GM19467 (cell line): ENCODE measurements around the gene HMCN1.
"Not testable (repeated sequence)": the region's sequence is repeated elsewhere in the genome, so short reads cannot be mapped to it uniquely, and the experiment has no call there.

ENCODE experiments used
- ATAC-seq: cut with Tn5 transposase; IDR thresholded peaks from one replicate; pipeline ENCODE4 v1.9.1; 2021; ENCODE audit warnings: mild to moderate bottlenecking, moderate library complexity; ENCODE audit not compliant: unreplicated experiment

HMCN1 gene

DNA sequence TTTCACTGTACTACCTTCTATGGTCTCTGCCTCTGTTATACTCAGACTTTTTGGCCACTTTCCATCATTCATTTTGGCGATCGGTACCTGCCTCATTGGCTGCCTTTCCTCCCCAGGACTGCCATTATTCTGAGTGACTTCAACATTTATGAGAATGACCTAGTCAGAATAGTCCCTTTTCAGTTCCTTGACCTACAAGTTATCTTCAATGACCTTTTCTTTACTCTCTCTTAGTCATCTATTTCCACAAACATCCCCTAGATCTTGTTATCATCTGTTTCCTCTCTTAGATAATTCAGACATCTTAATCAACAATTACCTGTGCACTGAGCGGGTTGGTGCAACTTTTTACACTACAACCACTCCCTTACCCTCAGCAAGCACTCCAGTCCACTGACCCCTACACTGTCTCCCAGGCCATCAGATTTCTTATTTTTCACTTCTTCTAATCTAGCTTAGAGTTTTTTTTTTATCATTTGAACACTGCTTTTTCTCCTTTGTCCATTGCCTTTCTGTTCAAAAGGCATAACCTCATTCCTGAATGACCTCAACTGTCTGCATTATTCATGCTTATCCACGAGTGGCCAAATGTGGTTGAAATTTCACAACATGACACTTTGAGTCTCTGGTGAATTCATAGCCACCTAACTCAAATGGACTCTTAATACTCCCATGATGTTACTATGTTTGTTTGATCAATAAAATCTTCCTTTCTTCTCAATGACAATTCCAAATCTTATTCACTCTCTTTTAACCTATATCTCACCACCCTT is 112.7 kb downstream of the HMCN1 start:
- ATAC-seq: no peak

- ATAC-seq: no peak
These were observed 114.8 kb downstream of the HMCN1 start for GRCh38 chr1:185849014-185849413.

DNA sequence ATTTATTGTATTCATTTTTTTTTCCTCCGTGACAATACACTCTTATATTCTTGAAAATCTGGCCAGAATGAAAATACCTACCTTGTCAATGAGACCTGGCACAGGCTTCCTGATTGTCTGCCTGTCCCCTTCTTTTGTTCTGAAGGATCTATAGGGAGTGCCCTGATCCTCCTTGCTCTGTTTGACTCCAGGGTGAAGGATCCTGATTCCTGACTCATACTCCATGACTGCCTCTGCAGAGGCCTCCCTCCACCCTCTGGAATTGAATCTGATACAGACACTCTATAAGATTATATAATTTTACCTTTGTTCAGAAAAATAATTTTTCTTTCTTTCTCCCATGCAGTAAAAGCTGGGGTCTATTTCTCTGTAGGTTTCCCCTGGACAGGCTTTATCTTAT is 116.2 kb downstream of the HMCN1 start:
- ATAC-seq: no peak

DNA sequence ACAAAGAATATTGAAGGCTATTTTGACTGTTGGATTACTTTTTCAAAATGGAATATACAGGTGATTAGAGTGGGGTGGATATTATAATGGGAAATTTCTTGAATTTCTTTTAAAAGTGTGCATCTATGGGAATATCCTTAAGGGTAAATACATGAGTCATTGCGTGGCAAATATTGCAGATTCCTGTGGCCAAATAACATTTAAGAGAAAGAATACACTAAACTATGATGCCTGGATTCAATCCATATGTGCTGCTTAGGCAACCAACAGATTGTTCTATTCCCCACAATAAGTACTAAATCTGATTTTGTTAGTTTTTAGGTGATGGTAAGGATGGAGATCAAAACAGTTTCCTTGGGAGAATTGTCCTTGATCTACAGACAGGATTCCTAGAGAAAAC is 119.5 kb downstream of the HMCN1 start:
- ATAC-seq: no peak

DNA sequence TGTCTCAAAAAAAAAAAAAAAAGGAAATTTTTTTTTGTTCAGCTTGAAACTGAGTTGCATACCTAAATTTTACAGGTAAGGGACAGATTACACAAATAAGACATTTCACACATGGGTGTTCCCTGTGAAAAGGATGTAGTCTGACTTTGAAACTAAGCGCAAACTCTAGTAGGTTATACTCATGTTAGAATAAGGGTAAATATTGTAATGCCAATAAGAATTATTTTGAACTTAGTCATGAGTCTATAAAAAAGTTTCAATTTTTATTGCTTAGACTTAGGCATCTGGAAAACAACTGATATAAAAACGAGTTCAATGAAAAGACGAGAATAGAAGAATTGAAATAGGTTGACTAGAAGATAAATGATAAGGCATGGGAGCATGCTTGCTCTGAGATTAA is 122.3 kb downstream of the HMCN1 start:
- ATAC-seq: no peak

- ATAC-seq: no peak
These were observed 123.3 kb downstream of the HMCN1 start for GRCh38 chr1:185857442-185857841.

- no peak for ATAC-seq
These were observed 126.1 kb downstream of the HMCN1 start for GRCh38 chr1:185860311-185860710.

GRCh38 chr1:185860859-185861258 is 126.7 kb downstream of the HMCN1 start:
- no peak for ATAC-seq

DNA sequence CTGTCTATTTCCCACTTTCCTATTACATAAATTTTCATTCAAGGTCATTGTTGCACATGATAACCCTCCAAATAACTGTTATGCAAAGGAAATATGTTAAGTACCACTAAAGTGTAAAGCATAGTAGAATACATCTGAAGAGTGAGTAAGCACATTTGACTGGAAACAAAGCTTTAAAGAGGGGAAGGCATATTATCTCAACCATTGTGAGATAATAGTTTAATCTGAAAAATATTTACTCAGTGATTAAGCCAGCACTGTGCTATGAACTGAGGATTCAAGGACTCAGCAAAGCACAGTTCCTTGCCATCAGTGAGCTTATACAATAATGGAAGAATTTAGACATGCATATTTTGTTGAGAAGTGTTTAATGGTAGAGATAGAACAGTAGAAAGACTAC is 127.4 kb downstream of the HMCN1 start:
- ATAC-seq: no peak

DNA sequence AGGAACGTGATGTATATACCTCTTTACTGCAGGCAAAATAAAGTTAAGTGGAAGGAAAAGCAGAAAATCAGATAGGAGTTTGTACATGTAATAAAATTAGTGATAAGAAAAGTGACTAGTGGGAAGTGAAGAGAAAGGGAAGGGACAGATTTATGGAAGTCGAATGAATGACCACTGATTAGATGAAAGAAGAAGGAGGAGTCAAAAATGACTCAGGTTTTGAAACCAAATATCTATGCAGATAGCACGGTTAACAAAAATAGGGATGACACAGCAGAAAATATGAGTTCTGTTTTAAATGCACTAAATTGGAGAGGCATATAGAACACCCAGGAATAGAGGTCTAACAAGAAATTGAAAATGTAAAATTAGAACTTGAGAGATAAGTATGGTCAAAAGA is 128.0 kb downstream of the HMCN1 start:
- ATAC-seq: no peak

DNA sequence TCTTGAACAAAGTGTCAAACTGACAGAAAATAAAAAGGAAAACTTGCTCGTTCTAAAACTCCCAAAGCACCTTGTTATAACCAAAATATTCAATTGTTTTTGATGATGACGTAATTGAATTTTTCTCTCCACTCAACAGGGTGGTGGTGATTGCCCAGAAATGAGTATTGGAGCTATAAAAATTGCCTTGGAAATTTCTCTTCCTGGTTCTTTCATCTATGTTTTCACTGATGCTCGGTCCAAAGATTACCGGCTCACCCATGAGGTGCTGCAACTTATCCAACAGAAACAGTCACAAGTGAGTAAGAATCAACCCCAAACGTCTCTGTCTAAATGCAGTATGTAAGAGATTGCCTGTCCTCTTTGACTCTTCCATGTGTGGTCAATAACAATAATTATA is 130.1 kb downstream of the HMCN1 start:
- no peak for ATAC-seq

DNA sequence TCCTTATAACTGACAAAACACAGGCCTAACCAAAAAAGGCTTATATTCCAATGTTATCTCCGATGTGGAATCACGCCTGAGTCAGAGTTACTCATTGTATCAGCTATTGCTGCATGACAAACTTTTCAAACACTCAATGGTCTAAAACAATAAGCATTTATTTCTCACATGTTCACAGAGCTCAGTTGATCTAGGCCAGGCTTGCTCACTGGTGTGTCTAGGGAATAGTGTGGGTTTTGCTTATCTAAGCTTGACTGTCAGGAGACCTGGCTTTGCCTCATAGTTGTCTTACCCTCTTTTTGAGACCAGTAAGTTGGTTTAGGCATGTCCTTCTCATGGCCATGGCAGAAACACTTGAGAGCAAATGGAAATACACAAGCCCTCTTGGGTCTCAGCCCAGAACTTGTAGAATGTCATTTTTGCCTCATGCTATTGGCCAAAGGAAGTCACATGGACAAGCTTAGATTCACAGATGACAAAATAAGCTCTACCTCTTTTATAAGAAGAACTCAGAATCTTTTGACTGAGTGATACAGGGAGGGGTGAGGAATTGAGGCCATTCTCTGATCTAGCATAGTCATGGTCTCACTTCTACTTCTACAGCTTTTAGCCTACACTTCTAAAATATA is 130.8 kb downstream of the HMCN1 start:
- ATAC-seq: no peak

DNA sequence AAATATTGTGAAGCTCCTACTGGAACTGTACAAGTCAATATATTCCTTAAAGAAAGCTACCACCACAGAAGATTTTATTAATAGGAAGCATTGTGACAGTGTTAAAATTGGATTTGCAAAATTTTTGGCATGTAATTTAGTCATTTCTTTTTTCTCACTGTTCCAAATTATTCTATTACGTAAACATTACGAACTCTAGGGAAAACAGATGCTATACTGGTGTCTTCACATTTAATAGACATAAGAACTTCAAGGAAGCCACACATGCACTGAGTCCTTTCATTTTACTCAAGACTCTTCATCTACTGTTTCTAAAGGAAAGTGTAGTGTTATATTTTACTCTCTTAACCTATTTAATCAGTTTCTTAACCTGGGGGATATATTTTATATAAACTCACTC is 135.4 kb downstream of the HMCN1 start:
- no peak for ATAC-seq

DNA sequence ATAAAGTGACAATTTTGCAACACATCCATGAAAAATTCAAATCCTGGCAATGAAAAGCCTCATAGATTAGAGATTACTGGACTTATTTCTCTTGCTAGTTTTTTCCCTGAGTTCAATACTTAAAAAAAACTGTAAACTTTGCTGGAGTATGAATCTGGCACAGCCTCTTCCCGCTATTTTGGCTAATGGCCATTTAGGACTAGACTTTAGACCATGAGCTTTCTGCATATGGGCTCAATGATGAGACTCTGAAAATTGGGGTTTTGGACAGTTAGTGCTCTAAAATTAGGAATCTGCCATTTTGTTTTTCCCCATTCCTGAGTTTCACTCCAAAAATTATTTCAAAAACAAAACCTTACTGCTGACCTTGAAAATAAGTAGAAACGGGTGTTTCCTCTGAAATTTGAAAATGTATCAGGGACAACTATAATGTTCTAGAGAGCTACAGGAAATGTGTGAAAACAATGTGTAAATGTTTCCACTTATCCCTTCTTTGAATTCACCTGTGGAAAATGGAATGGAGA is 137.5 kb downstream of the HMCN1 start:
- no peak for ATAC-seq

DNA sequence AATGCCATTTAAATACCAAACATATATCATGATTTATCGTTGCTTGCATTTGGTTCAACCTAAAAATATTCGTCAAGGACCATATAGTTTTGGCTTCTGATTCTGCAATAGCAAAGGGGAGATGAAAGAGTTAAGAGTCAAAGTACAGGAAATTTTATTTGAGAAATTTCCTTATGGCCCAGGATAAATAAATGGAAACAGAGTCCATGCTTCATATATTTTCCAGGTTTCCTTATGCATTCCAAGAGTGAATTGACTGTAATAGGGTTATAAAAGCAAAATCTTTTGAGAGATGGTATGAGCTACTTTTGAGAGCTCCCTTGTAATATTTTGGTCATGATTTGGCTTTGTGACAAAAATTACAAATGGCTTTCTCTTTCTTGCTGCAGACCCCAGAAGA is 140.1 kb downstream of the HMCN1 start:
- ATAC-seq: no peak

- ATAC-seq: no peak
These were observed 146.1 kb downstream of the HMCN1 start for GRCh38 chr1:185880330-185880729.

DNA sequence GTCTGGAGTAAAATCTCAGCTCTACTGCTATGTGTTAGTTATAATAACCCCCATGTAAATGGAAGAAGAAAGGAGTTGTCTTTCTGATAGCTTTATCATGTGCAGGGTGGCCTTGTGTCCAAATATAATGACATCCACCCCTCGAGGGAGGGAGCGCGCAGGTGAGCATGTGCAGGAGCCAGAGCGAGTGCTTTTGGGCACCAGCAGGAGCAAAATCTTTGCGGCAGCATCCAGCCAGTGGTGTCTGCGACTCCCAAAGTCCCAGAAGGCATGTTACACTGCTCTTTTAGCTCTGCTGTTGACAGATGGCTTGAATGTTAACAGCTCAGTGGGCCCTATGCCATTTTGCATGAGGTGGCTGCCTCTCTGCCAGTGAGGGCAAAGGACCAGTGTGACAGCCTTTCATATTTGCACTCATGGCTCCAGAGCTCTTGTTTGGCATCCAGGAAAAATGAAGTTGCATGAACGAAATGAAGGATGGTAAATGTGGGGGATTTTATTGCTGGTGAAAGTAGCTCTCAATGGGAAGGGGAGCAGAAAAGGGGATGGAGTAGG is 146.7 kb downstream of the HMCN1 start:
- no peak for ATAC-seq

DNA sequence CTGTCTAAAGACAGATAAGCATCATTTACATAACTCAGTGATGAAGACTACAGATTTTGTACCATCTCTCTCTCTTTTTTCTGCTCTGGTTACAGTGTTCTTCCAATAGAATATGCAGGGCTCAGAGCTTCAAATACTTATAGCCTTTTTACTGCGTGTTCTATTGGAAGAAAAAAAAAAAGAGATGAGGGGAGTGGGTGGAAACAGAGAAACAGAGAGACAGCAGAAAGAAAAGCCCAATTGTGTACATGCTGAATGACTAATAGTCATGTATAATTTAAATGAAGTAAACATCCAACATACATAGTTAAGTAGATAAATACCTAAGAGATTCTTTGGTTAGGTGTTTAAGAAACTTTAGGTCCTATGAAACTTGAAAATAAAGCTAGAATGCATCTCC is 151.9 kb downstream of the HMCN1 start:
- no peak for ATAC-seq

DNA sequence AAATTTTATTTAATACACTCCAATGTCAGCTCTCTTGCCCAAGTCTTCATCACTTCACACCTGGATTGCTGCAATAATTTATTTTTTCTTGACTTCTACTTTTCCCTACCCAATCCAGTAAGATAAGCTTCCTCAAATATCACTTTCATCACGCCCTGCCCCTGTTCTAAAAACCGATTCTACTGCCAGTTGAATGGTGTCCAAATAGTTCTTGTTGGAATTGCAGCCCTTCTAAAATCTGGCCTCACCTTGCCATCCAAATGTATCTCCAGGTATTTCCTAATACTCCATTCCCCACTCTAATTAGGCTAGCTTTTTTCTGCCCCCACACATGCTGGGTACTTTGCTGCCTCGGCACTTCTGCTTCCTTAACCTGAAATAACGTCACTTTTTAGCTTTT is 152.5 kb downstream of the HMCN1 start:
- ATAC-seq: no peak

DNA sequence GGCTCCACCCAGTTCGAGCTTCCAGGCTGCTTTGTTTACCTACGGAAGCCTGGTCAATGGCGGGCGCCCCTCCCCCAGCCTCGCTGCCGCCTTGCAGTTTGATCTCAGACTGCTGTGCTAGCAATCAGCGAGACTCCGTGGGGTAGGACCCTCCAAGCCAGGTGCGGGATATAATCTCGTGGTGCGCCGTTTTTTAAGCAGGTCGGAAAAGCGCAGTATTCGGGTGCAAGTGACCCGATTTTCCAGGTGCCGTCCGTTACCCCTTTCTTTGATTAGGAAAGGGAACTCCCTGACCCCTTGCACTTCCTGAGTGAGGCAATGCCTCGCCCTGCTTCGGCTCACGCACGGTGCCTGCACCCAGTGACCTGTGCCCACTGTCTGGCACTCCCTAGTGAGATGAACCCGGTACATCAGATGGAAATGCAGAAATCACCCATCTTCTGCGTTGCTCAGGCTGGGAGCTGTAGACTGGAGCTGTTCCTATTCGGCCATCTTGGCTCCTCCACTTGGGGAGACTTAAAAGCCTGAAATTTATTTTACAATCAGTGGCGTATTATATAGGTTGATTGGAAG is 158.7 kb downstream of the HMCN1 start:
- not testable (repeated sequence) for ATAC-seq

- no peak for ATAC-seq
These were observed 160.6 kb downstream of the HMCN1 start for GRCh38 chr1:185894791-185895190.
